ENCODE results near the gene BUB3.

BUB3 gene

DNA sequence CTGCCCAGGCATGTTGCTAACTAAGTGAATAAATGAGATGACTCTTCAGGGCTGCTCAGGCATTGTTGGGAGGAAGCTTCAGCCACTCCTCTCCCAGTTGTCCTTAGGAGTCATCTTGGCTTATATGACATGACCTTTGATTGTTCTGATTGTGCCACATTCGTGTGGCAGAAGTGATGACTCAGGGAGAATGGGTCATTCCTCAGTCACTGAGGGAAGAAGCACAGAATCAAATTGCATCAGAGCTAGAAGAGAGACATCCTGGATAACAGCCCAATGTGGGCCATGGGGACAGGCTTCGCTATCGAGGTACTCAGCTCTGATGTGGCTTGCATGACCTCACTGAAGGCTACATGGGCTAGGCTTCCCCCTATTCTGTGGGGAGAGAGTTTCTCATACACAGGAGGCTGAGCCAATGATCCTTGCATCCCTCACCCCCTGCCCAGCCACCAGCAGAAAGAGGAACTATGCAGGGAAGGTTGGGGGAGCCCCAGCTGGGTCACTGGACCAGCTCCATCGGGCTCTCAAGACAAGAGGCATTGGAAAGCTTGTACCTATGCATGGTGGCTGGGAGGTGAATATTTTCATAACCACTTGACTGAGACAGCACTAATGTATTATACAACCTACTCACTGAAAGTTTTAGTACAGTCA is 24.5 kb upstream of the BUB3 start:
- ChIA-PET POLR2A (no interaction called here), CTCF (interaction anchor here (1.1 to 1.8 kb wide), 2 partner anchors 10 to 89 kb away, joined by 3 to 5 read pairs; no protein-coding TSS in a partner anchor)
- DNase-seq (ENCODE audit: low read depth, low spot score): no peak
- TF ChIP-seq, protein P1, sequence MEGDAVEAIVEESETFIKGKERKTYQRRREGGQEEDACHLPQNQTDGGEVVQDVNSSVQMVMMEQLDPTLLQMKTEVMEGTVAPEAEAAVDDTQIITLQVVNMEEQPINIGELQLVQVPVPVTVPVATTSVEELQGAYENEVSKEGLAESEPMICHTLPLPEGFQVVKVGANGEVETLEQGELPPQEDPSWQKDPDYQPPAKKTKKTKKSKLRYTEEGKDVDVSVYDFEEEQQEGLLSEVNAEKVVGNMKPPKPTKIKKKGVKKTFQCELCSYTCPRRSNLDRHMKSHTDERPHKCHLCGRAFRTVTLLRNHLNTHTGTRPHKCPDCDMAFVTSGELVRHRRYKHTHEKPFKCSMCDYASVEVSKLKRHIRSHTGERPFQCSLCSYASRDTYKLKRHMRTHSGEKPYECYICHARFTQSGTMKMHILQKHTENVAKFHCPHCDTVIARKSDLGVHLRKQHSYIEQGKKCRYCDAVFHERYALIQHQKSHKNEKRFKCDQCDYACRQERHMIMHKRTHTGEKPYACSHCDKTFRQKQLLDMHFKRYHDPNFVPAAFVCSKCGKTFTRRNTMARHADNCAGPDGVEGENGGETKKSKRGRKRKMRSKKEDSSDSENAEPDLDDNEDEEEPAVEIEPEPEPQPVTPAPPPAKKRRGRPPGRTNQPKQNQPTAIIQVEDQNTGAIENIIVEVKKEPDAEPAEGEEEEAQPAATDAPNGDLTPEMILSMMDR (IDR thresholded peaks at IDR 0.05; ENCODE audit: insufficient read depth, low read length, missing control alignments): no peak
- H3K4me3 ChIP-seq (ENCODE audit: low read depth, low read length): no peak overlapping the region

DNA sequence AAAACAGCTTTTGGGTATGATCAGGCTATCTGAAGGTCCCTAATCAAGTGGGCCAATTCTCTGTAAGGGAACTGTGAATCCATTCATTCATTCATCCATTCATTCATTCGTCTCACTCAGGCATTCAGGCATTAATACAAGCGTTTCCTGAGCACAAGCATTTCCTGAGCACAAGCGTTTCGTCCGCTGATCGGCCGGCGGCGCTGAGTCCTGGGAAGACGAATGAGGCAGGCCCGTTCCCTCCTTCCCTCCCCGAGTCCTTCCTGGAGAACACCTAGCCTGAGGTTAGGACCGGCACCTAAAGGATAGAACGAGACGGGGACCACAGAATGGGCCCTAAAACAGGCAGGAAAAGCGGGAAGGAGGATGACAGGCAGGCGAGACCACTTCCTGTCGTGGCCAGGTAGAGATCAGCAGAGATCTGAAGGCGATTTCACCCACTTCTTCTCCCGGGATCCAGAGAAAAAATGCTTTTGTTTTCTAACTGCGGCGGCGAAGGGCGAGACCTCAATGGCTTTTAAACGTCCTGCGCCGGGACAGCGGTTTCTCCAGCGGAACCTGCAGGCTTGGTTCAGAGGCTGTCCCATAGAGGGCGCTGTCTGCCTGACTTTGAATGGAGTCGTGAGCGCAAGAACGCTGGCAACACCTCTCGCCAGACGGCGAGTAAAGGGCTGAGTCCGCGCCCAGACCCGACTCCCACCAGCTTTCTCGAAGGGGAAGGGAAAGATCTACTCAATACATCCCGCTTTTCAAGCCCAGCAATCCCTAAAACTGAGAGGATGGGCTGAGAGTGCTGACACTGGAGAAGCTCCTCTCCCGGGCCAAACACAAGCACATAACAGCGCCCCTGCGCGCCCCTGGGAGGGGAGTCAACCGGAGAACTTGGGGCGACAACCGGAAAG is 21.4 kb upstream of the BUB3 start:
- ChIA-PET POLR2A (no interaction called here), CTCF (interaction anchor here (0.6 to 4.3 kb wide), 21 partner anchors 8 to 440 kb away, joined by 3 to 31 read pairs (median 4); partner anchors contain the start of genes BUB3 and HMX2)
- TF ChIP-seq, protein P1 (IDR thresholded peaks at IDR 0.05; ENCODE audit: insufficient read depth, low read length, missing control alignments): peak; percentile 89
- peak overlapping the region; percentile 38 for H3K4me3 ChIP-seq (ENCODE audit: low read depth, low read length)
- no peak for DNase-seq (ENCODE audit: low read depth, low spot score)

DNA sequence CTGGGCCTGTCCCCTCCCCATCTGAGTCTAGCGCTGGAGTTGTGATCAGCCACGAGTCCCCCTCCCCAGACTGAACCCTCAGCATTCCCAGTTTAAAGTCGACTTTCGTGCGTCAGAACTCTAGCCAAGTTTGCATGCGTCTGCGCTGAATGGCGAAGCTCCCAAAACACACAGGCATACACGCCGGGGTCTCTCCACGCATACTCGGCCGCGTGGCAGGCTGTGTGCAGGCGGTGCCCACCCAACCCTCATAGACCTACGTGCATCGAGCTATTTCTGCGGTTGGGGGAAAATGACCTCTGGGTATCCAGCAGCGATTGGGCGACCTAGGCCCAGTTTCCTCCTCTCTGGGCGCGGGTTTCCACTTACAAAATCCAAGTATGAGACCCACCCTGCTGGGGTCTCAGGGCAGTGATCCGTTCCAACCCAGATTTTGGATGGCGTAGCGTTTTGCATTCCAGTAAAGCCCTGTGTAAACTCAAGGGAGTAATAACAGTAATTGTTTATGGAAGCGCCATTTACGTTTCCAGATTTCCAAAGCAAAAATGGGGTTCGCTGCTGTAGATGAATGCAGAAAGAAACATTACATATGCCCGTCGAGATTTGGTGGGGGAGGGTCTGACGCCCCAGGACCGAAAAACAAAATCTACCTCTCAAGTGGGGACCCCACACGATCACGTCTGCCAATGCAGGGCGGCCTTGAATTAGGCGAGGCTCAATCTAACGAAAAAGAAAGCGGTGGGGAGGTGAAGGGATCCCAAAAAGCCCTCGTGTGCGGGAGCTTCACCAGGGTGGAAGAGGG is 20.5 kb upstream of the BUB3 start:
- ChIA-PET POLR2A (interaction anchor here (0.7 kb wide), 1 partner anchor 419 kb away, joined by 3 read pairs; no protein-coding TSS in a partner anchor), CTCF (interaction anchor here (0.6 to 4.3 kb wide), 20 partner anchors 7 to 440 kb away, joined by 3 to 31 read pairs (median 4); partner anchors contain the start of genes BUB3 and HMX2)
- TF ChIP-seq, protein P1 (IDR thresholded peaks at IDR 0.05; ENCODE audit: insufficient read depth, low read length, missing control alignments): no peak
- no peak for DNase-seq (ENCODE audit: low read depth, low spot score)
- no peak overlapping the region for H3K4me3 ChIP-seq (ENCODE audit: low read depth, low read length)

DNA sequence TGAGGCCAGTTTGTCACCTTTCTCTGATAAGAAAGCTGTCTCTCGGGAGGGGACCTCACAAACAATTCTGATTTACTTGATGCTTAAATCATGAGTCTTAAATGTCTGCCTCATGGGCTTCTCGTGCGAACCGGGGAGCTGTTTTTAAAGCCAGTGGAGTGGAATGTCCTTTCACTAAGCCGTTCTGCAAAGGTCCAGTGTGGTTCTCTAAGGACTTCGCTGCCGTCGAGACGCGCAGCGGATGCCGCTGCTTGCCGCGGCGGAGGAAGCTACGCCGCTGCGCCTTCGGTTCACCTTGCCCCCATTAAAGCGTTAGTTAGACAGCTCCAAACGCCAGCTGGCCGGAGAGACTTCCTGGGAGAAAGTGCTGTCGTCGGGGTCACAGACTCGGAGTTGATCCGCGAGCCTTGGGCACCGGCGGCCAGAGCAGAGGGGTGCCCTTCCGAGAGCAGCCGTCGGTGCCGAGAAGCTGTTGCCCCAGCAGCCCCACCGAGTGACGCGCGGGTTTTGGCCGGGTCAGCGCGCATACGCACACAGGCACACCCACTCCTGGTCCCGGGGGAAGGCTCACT is 19.8 kb upstream of the BUB3 start:
- CTCF ChIA-PET: interaction anchor here (1.1 to 4.3 kb wide), 8 partner anchors 11 to 439 kb away, joined by 3 to 31 read pairs (median 14); partner anchors contain the start of genes BUB3 and HMX2

DNA sequence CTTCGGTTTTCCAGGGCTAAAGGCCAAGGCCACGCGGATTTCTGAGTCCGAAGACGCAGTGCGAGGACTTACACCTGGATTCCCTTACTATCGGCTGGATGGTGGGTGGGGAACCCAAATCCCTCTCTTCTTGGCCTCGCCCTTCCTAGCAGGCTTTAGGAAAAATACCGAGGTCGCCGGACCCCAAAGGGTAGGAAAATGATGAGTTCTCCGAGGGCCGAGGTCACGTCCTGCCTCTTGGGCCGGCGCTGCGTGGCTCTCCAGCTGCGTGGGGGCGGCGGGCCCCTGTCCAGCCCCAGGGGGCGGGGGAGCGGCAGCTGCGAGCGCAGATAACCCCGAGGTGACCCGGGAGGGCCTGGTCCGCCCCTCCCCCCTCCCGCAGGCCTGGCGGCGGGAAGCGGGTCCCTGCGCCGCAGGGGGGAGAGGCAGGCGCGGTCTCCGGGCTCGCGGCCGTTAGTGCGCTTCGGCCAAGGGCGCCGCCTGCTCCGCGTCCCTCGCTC is 19.2 kb upstream of the BUB3 start:
- no peak for DNase-seq (ENCODE audit: low read depth, low spot score)
- POLR2A ChIA-PET: interaction anchor here (0.7 kb wide), 1 partner anchor 420 kb away, joined by 3 read pairs; no protein-coding TSS in a partner anchor
- TF ChIP-seq, protein P1 (IDR thresholded peaks at IDR 0.05; ENCODE audit: insufficient read depth, low read length, missing control alignments): no peak
- no peak overlapping the region for H3K4me3 ChIP-seq (ENCODE audit: low read depth, low read length)
- CTCF ChIA-PET: interaction anchor here (1.1 to 4.3 kb wide), 7 partner anchors 10 to 438 kb away, joined by 4 to 31 read pairs (median 14); partner anchors contain the start of genes BUB3 and HMX2

More for the DNA sequence above, 19.8 kb upstream of the BUB3 start:
- no peak overlapping the region for H3K4me3 ChIP-seq (ENCODE audit: low read depth, low read length)
- DNase-seq (ENCODE audit: low read depth, low spot score): no peak
- TF ChIP-seq, protein P1 (IDR thresholded peaks at IDR 0.05; ENCODE audit: insufficient read depth, low read length, missing control alignments): no peak
- POLR2A ChIA-PET: interaction anchor here (0.7 kb wide), 1 partner anchor 420 kb away, joined by 3 read pairs; no protein-coding TSS in a partner anchor

Data from AG04449 (cell line).